Measurements from ENCODE around the gene ATL2.
"Not testable (repeated sequence)": the region's sequence is repeated elsewhere in the genome, so short reads cannot be mapped to it uniquely, and the experiment has no call there.

ATL2 gene

DNA sequence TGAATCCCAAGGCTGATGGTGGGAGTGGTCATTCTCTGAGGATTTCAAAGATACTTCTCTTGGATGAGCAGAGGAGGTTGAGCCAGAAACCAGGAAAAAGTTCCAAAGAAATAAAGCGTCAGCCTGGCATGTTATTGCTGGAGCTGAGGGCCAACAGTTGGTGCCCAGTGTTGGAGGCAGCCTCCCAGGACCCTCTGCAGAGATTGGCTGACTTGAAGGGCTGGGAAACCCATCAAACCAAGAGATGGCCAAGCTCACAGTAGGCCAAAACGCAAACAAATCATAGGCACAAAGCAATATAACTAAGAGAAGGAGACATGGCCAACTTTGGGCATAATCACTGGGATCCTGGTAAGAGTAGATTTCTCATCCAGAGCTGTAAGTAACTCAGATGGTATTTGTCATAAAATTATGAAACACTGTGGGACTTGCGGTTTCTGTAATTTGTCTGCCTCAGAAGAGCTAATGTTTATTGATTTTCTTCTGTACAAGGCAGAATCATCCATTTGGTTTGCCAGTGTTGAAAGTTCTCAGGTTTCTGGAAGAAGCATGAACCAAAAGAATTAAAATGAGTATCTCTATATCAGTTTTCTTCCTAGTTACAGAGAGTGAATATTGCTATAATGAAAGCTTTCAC lies 108.3 kb downstream of the ATL2 start:
- FAIRE-seq: no peak

DNA sequence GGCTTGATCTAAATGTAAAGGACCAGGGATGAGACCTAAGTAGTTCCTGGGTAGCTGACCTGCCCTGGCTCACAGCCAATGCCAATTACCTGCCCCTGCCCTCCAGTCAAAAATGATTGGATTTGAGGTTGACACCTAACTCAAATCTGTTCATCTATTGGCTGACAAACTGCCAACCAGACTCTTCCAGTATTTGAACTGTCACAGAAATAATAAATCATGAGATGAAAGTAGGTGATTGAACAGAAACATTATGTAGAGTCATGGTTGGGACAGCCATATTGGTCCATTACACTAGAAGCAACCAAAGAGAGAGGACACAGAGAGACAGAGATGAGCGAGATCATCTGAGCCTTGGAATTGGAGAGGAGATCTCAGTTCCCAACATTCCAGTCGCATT lies 109.1 kb downstream of the ATL2 start:
- no peak for FAIRE-seq

DNA sequence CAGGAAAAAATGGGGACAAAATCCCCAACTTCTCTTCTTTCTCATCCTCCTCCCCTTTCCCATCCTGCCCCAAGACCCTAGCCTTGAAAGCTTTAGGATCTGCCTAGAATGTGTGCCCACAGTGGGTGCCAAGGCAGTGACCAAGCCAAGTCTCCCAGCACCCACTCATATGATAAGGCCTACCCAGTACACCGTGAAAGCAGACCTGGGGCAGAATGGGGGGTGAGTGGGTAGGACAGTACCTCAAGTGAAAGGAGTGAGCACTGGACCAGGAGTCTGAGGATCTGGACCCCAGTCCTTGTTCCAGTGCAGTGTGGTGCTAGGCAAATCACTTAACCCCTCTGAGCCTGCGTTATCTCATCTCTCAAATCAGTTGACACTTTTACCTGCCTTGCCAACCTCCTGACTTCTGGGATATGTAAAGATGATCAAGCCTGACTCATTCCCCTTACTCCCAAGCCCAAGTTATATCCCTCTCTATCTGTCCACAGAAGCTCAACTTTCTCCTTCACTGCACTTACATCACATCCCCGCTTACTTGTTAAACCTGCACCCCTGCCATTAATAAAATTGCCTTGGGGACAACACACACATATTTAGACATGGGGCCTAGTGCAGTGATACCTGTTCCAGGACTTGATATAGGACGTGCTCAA lies 109.7 kb downstream of the ATL2 start:
- FAIRE-seq: no peak

- FAIRE-seq: no peak
Observed at GRCh38 chr2:38266382-38267061, 110.6 kb downstream of the ATL2 start.

GRCh38 chr2:38265461-38265860 lies 111.6 kb downstream of the ATL2 start:
- FAIRE-seq: no peak

DNA sequence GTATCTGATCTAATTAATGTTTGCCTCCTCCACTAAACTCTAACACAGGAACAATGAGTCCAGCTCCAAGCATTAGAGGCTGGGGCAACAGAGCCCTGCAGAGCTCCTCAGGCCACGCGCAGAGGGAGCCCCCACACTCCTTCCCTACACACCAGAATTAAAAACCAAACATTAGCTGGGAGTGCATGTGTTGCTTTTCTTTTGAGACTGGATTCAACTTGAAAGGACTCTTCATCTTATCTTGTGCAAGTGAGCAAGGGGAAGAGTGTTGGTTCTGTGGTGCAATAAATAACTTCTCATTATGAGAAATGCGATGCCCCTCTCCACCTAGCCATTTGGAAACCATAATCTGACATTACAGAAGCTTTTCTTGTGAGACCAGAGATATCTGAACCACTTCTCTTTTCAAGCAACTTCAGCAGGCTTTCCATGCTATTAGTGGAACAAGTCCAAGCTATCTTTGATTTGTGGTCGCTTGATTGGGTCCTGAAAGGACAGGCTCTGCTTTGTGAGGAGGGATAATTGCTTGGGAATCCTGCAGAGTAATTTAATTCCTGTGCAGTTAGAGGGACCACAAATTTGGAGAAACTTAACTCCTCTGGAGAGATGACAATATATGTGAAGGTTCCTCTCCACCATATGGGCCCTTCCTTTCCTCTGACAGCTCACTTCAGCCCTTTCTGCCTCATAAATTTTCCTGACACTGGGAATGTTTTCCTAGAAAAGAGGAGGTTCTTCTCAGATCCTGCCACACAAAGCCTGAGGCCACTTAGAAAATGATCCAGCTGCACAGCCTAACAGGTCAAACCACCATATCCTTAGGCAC lies 112.5 kb downstream of the ATL2 start:
- no peak for FAIRE-seq

GRCh38 chr2:38263293-38263692 lies 113.8 kb downstream of the ATL2 start:
- no peak for FAIRE-seq

GRCh38 chr2:38262069-38262871 lies 114.8 kb downstream of the ATL2 start:
- no peak for FAIRE-seq

DNA sequence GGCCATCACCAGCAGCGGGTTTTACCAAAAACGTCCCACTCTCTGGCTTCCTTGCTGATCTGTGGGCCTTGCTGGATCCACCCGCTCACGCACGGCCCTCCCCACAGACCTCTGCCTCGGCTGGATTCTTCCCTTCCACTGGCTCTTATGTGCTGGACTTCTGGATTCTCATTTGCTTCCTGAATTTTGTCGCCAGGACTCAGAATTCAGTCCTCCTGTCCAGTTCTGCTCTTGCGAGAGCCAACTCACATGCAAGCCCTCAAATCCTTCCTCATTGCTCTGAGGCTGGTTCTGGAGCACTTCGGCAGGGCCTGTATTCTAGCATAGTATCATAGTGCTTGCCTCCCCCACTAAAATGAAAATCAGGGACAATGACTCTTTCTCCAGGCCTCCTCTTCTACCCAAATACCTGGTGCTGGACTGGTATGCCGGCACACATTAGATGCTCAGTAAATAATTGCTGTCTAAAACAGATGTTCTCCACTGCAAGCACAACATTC lies 115.5 kb downstream of the ATL2 start:
- no peak for FAIRE-seq

DNA sequence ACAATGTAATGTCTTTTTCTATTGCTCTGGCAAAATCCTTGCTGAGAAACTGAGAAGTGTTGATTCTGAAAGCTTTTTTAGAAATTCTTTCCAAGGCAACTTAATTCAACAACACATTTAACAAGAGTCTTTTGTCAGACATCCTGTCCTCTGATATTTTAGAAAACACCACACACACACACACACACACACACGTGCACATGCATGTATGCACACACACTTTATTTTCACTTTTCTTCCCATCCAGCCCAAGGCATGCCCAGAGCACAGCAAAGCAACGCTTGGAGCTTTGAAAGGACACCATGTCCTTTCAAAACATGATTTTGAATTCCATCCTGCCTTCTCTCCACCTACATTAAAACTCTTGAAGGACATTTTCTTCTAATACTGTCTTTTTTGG lies 116.1 kb downstream of the ATL2 start:
- FAIRE-seq: no peak

DNA sequence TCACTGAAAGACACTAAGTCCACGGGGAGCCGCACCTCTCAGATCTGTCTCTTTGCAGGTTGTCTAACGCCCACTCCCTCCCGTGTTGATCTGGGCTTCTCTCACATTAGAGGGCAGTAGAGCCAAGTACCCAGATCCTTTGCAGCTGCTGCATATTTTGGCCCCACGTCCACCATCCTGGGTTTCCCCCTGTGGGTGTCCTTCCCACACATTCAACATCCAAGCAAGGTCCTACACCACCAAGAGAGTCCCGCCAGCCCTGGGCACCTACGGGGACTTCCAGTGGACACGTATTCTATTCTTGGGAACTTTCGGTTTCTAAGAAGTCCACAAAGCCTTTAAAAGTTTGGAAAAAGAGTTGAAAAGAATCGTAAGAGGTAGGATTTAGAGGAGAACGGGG lies 116.6 kb downstream of the ATL2 start:
- no peak for FAIRE-seq

- no peak for FAIRE-seq
Observed at GRCh38 chr2:38259311-38259710, 117.8 kb downstream of the ATL2 start.

GRCh38 chr2:38257680-38258079 lies 119.4 kb downstream of the ATL2 start:
- not testable (repeated sequence) for FAIRE-seq

- FAIRE-seq: no peak
Observed at GRCh38 chr2:38256610-38257009, 120.5 kb downstream of the ATL2 start.

- FAIRE-seq: no peak
Observed at GRCh38 chr2:38255211-38255610, 121.9 kb downstream of the ATL2 start.

GRCh38 chr2:38254796-38255195 lies 122.3 kb downstream of the ATL2 start:
- no peak for FAIRE-seq

GRCh38 chr2:38251940-38252339 lies 125.1 kb downstream of the ATL2 start:
- no peak for FAIRE-seq

DNA sequence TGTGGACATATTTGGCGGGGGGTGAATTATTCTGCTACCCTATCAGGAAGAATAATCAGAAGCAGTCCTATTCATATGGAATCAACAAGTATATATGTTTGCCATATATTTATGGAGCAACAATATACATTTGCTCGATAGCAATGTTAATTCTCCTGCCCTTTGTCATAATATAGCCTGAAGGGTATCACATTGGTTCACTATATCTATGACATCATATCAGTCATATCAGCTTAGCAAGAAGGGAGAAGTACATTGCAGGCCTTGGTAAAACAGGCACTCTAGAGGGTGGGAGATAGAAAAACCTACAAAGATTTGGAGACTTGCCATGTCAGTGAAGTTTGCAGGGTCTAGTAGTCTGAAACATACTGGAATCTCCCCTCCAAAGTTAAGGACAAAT lies 128.4 kb downstream of the ATL2 start:
- no peak for FAIRE-seq

DNA sequence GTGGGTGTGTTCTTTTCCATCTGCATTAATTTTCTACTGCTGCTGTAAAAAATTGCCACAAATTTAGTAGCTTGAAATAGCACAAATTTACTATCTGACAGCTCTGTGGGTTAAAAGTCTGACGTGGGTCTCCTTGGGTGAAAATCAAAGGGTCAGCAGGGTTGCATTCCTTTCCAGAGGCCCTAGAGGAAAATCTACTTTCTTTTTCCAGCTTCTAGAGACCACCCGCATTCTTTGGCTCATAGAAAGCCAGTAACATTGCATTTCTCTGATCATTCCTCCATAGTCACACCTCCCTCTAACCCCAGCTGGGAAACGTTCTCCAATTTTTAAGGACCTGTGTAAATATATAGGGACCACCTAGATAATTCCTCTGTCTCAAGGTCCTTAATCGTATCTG lies 128.8 kb downstream of the ATL2 start:
- no peak for FAIRE-seq

GRCh38 chr2:38246105-38246504 lies 131.0 kb downstream of the ATL2 start:
- no peak for FAIRE-seq

- FAIRE-seq: no peak
Observed at GRCh38 chr2:38245114-38245641, 131.9 kb downstream of the ATL2 start.

GRCh38 chr2:38244301-38244700 lies 132.8 kb downstream of the ATL2 start:
- no peak for FAIRE-seq

All from colon (tissue), 2 donors.